B cell (primary cell): ENCODE measurements around the gene PTPN6. TPM values are rescaled to one million over a fixed set of nuclear protein-coding genes. Genes with fewer than 3 reads are reported as not detected.
A peak's percentile ranks its signal among the peaks of the same experiment; 100 is the strongest.

Source experiments
- ATAC-seq: fragments of 200-7000 bp; cut with Tn5 transposase; one replicate; pipeline ENCODE4 v1.10.0; 2021; ENCODE audit warnings: low read depth, mild to moderate bottlenecking, moderate number of reproducible peaks, moderate library complexity
- CTCF ChIA-PET: fragments of 350-600 bp; sonication (Branson Sonifier 250); formaldehyde crosslinking; loops from one replicate; lab custom pipeline; 2021; ENCODE audit warnings: antibody characterized with exemption, inconsistent platforms; lab: Charles Lee
- POLR2A ChIA-PET: fragments of 350-600 bp; sonication (Branson Sonifier 250); formaldehyde crosslinking; loops from one replicate; lab custom pipeline; 2021; ENCODE audit warnings: antibody characterized with exemption; lab: Charles Lee
- DNase-seq: peaks from one replicate; pipeline ENCODE4 v3.0.0; 2013
- H2AFZ ChIP-seq: 2 replicates; pipeline ENCODE4 v1.6.1; 2012; ENCODE audit warnings: mild to moderate bottlenecking, low read depth, low read length; ENCODE audit not compliant: insufficient read depth, poor library complexity, severe bottlenecking
- H3K27ac ChIP-seq, 2 donors: 1 replicate in 1 of 2; 2 replicates in 1 of 2; pipeline ENCODE4 v1.5.1; 2012 to 2013; ENCODE audit warnings: low read length in 2 of 2, mild to moderate bottlenecking in 2 of 2, moderate library complexity in 1 of 2
- H3K27me3 ChIP-seq, 4 experiments: fragments of 200-600 bp in 1 of 4; sonication (generic) in 1 of 4; replicated peaks in 1 of 4; 1 replicate in 2 of 4; 2 replicates in 2 of 4; pipeline versions ENCODE4 v1.6.1 to v1.7.0; 2013 to 2016; ENCODE audit warnings: low read length in 3 of 4, mild to moderate bottlenecking in 2 of 4, mixed read lengths in 1 of 4, moderate library complexity in 1 of 4; ENCODE audit not compliant: insufficient read depth in 4 of 4, control insufficient read depth in 3 of 4; ENCODE audit errors: control extremely low read depth in 1 of 4
- H3K36me3 ChIP-seq, 2 experiments: replicated peaks in 1 of 2; 1 replicate in 1 of 2; 2 replicates in 1 of 2; pipeline versions ENCODE4 v1.6.1 to v1.7.1; 2013; ENCODE audit warnings: low read length in 1 of 2; ENCODE audit not compliant: insufficient read depth in 2 of 2, control insufficient read depth in 1 of 2; ENCODE audit errors: control extremely low read depth in 1 of 2, extremely low read depth in 1 of 2
- H3K4me1 ChIP-seq, 2 donors: fragments of 200-600 bp in 1 of 2; sonication (generic) in 1 of 2; 1 replicate in 1 of 2; 2 replicates in 1 of 2; pipeline versions ENCODE4 v1.5.1 to v1.6.1; 2013 to 2017; ENCODE audit warnings: low read length in 2 of 2; ENCODE audit not compliant: control insufficient read depth in 2 of 2, insufficient read depth in 2 of 2
- H3K4me2 ChIP-seq: replicated peaks from 2 replicates; pipeline ENCODE3; 2012; ENCODE audit warnings: mild to moderate bottlenecking, low read depth, low read length; ENCODE audit not compliant: poor library complexity, severe bottlenecking
- H3K4me3 ChIP-seq, 5 experiments: fragments of 200-600 bp in 1 of 5; sonication (generic) in 1 of 5; 1 replicate in 3 of 5; 2 replicates in 2 of 5; pipeline versions ENCODE4 v1.5.1 to v1.7.0; 2011 to 2016; ENCODE audit warnings: low read length in 4 of 5, mild to moderate bottlenecking in 4 of 5, low read depth in 2 of 5, control low read depth in 1 of 5, moderate library complexity in 1 of 5; ENCODE audit not compliant: insufficient read depth in 1 of 5; ENCODE audit errors: control extremely low read depth in 1 of 5, extremely low read depth in 1 of 5
- H3K79me2 ChIP-seq: fragments of 200-600 bp; sonication (generic); one replicate; pipeline ENCODE4 v1.6.0; 2016; ENCODE audit warnings: low read length; ENCODE audit not compliant: control insufficient read depth, insufficient read depth
- H3K9ac ChIP-seq: fragments of 200-600 bp; sonication (generic); 2 replicates; pipeline ENCODE4 v1.6.1; 2017; ENCODE audit warnings: mild to moderate bottlenecking, low read length, moderate library complexity
- H3K9me3 ChIP-seq, 3 donors: one replicate each; pipeline versions ENCODE4 v1.6.1 to v1.7.1; 2013; ENCODE audit warnings: low read length in 2 of 3; ENCODE audit not compliant: control insufficient read depth in 2 of 3, insufficient read depth in 1 of 3; ENCODE audit errors: control extremely low read depth in 1 of 3
- H4K20me1 ChIP-seq: 2 replicates; pipeline ENCODE4 v1.6.0; 2012; ENCODE audit warnings: mild to moderate bottlenecking, low read length; ENCODE audit not compliant: insufficient read depth, control insufficient read depth, poor library complexity, severe bottlenecking
- H3K27ac Mint-ChIP-seq: one replicate; pipeline ENCODE4 v1.8.0; 2021; ENCODE audit warnings: mixed read lengths
- H3K27me3 Mint-ChIP-seq: one replicate; pipeline ENCODE4 v1.8.0; 2021; ENCODE audit warnings: mixed read lengths
- H3K4me1 Mint-ChIP-seq: one replicate; pipeline ENCODE4 v1.8.0; 2021; ENCODE audit warnings: mixed read lengths
- H3K4me3 Mint-ChIP-seq: one replicate; pipeline ENCODE4 v1.8.0; 2021; ENCODE audit warnings: mixed read lengths
- H3K9me3 Mint-ChIP-seq: one replicate; pipeline ENCODE4 v1.8.0; 2022; ENCODE audit warnings: mixed read lengths; ENCODE audit not compliant: insufficient read depth
- CTCF ChIP-seq: fragments of 200-600 bp; IDR thresholded peaks from one replicate; pipeline ENCODE4 v1.8.0; 2022; ENCODE audit warnings: antibody characterized with exemption, mild to moderate bottlenecking
- EZH2 ChIP-seq: IDR thresholded peaks from 2 replicates; pipeline ENCODE4 v1.6.1; 2012; ENCODE audit warnings: borderline replicate concordance, low read depth, mild to moderate bottlenecking, moderate library complexity, low read length; ENCODE audit not compliant: insufficient read depth, poor library complexity, severe bottlenecking
- WGBS: methylation state at CpG from one replicate; pipeline ENCODE4 v1.1.5; 2013; ENCODE audit warnings: missing lambda C conversion rate; ENCODE audit not compliant: insufficient coverage; 5-methylcytosine and 5-hydroxymethylcytosine counted together
- intact Hi-C: fragments of 100-400 bp; cut with micrococcal nuclease; formaldehyde crosslinking; loops from one replicate; pipeline ENCODE4 v1.10.0; 2022
- polyA plus RNA-seq: library from polyadenylated mRNA; depleted of rRNA; stranded (reverse); fragments of >200 nt; gene quantifications from 2 replicates; pipeline ENCODE4 v1.2.3, GENCODE V29; 2012
- total RNA-seq, 2 donors: library from RNA; stranded (reverse); fragments of 120-200 nt in 1 of 2; gene quantifications; 1 replicate in 1 of 2; 2 replicates in 1 of 2; pipeline versions ENCODE4 v1.2.3 to v1.2.4, GENCODE V29; 2013 to 2022

PTPN6 gene
- total and polyA plus RNA-seq, 2 donors (not counting 1 experiment from before 2014, with no cell fraction given): 312 to 874 TPM

- H3K4me2 ChIP-seq: no peak overlapping the region
- POLR2A ChIA-PET: interaction anchor here (1.4 to 18.2 kb wide), 2 partner anchors 21 to 93 kb away, joined by 5 to 662 read pairs; partner anchors contain the start of genes C12orf57, PTPN6, RNU7-1 and SPSB2
- 70% methylated on average over 1 of the region's 4 CpGs for WGBS
Observed at GRCh38 chr12:6965714-6966113, 14.6 kb downstream of the PTPN6 start.

More at GRCh38 chr12:6965714-6966113, 14.6 kb downstream of the PTPN6 start:
- peaks cover 34% of the 10 kb centered on the region for H3K79me2 ChIP-seq
- H3K9me3 ChIP-seq: no peaks in the 10 kb centered on the region
- H3K27ac ChIP-seq: no peak overlapping the region
- DNase-seq: no peak
- Mint-ChIP-seq H3K4me3 (no peak overlapping the region), H3K4me1 (peaks cover 61% of the 10 kb centered on the region), H3K27me3 (no peaks in the 10 kb centered on the region), H3K27ac (peak overlapping the region; percentile 91), H3K9me3 (no peaks in the 10 kb centered on the region)
- ATAC-seq: no peak
- H3K27me3 ChIP-seq: no peaks in the 10 kb centered on the region
- peaks cover 0 to 56% of the 10 kb centered on the region in 2 experiments for H3K36me3 ChIP-seq
- peaks cover 14% of the 10 kb centered on the region for H4K20me1 ChIP-seq
- CTCF ChIA-PET: interaction anchor here (0.7 to 13.5 kb wide), 6 partner anchors 10 to 144 kb away, joined by 3 to 944 read pairs (median 60); partner anchors contain the start of genes C12orf57, C1RL, PTPN6 and RNU7-1
- TF ChIP-seq CTCF (no peak), EZH2 (no peak)
- no peak overlapping the region for H3K4me3 ChIP-seq
- intact Hi-C loops: loop anchor here (1.0 kb wide), 3 partner anchors 21 to 96 kb away; partner anchors contain the start of gene C12orf57
- H2AFZ ChIP-seq: no peak overlapping the region
- H3K4me1 ChIP-seq: peaks cover 52 to 63% of the 10 kb centered on the region in 2 donors
- no peak overlapping the region for H3K9ac ChIP-seq
